WTC11 (cell line): ENCODE data around the gene BMP10. TPM values are rescaled to one million over a fixed set of nuclear protein-coding genes. Genes with fewer than 3 reads are reported as not detected.

Source experiments
- ATAC-seq: fragments of 200-7000 bp; cut with Tn5 transposase; 2 replicates; pipeline ENCODE4 v1.10.0; 2021; ENCODE audit warnings: mild to moderate bottlenecking, moderate library complexity
- CTCF ChIA-PET: fragments of 300-600 bp; sonication (Branson Sonifier 250); formaldehyde crosslinking; loops from one replicate; lab custom pipeline; 2021; ENCODE audit warnings: antibody characterized with exemption; lab: Charles Lee
- POLR2A ChIA-PET: fragments of 350-600 bp; sonication (Branson Sonifier 250); formaldehyde crosslinking; loops from one replicate; lab custom pipeline; 2021; ENCODE audit warnings: antibody characterized with exemption; lab: Charles Lee
- DNase-seq: peaks from one replicate; pipeline ENCODE4 v3.0.0; 2021; ENCODE audit warnings: low spot score
- H3K27ac Mint-ChIP-seq: 2 replicates; pipeline ENCODE4 v1.8.0; 2021; ENCODE audit warnings: mixed read lengths
- H3K27me3 Mint-ChIP-seq: 2 replicates; pipeline ENCODE4 v1.8.0; 2021; ENCODE audit warnings: low read depth, mild to moderate bottlenecking, moderate library complexity, mixed read lengths
- H3K36me3 Mint-ChIP-seq: 2 replicates; pipeline ENCODE4 v1.8.0; 2021; ENCODE audit warnings: mixed read lengths
- H3K4me1 Mint-ChIP-seq: 2 replicates; pipeline ENCODE4 v1.8.0; 2022; ENCODE audit warnings: mixed read lengths
- H3K4me3 Mint-ChIP-seq: 2 replicates; pipeline ENCODE4 v1.8.0; 2021; ENCODE audit warnings: mild to moderate bottlenecking, moderate library complexity, mixed read lengths
- H3K9me3 Mint-ChIP-seq: 2 replicates; pipeline ENCODE4 v1.8.0; 2021; ENCODE audit warnings: mixed read lengths
- CBFB ChIP-seq: sonication (generic); formaldehyde crosslinking; IDR thresholded peaks from 2 replicates; pipeline ENCODE4 v1.8.1; 2022; ENCODE audit warnings: mild to moderate bottlenecking, low read depth, missing genetic modification reagents
- HMGA2 ChIP-seq: fragments of 250-450 bp; sonication (Bioruptor Pico); IDR thresholded peaks from 2 replicates; pipeline ENCODE4 v1.4.0; 2021; ENCODE audit warnings: mild to moderate bottlenecking, moderate library complexity
- NFE2L1 ChIP-seq: sonication (generic); formaldehyde crosslinking; IDR thresholded peaks from 2 replicates; pipeline ENCODE4 v1.8.1; 2023; ENCODE audit warnings: missing genetic modification reagents
- NFYB ChIP-seq: sonication (generic); formaldehyde crosslinking; conservative IDR thresholded peaks from 2 replicates; pipeline ENCODE4 v1.8.0; 2022; ENCODE audit warnings: low read depth, missing genetic modification reagents
- PRDM15 ChIP-seq: sonication (generic); formaldehyde crosslinking; IDR thresholded peaks from 2 replicates; pipeline ENCODE4 v1.8.0; 2022; ENCODE audit warnings: missing genetic modification reagents
- RORB ChIP-seq: fragments of 250-450 bp; sonication (Bioruptor Pico); IDR thresholded peaks from 2 replicates; pipeline ENCODE4 v1.9.0; 2021; ENCODE audit warnings: mild to moderate bottlenecking
- SMAD4 ChIP-seq: sonication (generic); formaldehyde crosslinking; IDR thresholded peaks from 2 replicates; pipeline ENCODE4 v1.8.0; 2022; ENCODE audit warnings: mild to moderate bottlenecking, missing genetic modification reagents
- ZNF263 ChIP-seq: sonication (generic); formaldehyde crosslinking; IDR thresholded peaks from 2 replicates; pipeline ENCODE4 v1.8.1; 2022; ENCODE audit warnings: low read depth, mild to moderate bottlenecking, moderate library complexity, missing genetic modification reagents
- ZNF671 ChIP-seq: fragments of 250-450 bp; sonication (Bioruptor Pico); IDR thresholded peaks from 2 replicates; pipeline ENCODE4 v1.8.0; 2021; ENCODE audit warnings: mild to moderate bottlenecking
- total RNA-seq: library from RNA; stranded (reverse); gene quantifications from 3 replicates; pipeline ENCODE4 v1.2.3, GENCODE V29; 2021
- TF ChIP-seq, protein P1 (sequence below): fragments of 200-600 bp; IDR thresholded peaks from 2 replicates; pipeline ENCODE4 v1.8.0; 2022; ENCODE audit warnings: antibody characterized with exemption
- TF ChIP-seq, protein P2 (sequence below): sonication (generic); formaldehyde crosslinking; IDR thresholded peaks from 2 replicates; pipeline ENCODE4 v1.8.0; 2023; ENCODE audit warnings: missing genetic modification reagents
- TF ChIP-seq, protein P3 (sequence below): sonication (generic); formaldehyde crosslinking; IDR thresholded peaks from 2 replicates; pipeline ENCODE4 v1.8.0; 2023; ENCODE audit warnings: mild to moderate bottlenecking, missing genetic modification reagents

Gene BMP10
- total RNA-seq, 1 experiment from 2014 or later, result not detected

DNA sequence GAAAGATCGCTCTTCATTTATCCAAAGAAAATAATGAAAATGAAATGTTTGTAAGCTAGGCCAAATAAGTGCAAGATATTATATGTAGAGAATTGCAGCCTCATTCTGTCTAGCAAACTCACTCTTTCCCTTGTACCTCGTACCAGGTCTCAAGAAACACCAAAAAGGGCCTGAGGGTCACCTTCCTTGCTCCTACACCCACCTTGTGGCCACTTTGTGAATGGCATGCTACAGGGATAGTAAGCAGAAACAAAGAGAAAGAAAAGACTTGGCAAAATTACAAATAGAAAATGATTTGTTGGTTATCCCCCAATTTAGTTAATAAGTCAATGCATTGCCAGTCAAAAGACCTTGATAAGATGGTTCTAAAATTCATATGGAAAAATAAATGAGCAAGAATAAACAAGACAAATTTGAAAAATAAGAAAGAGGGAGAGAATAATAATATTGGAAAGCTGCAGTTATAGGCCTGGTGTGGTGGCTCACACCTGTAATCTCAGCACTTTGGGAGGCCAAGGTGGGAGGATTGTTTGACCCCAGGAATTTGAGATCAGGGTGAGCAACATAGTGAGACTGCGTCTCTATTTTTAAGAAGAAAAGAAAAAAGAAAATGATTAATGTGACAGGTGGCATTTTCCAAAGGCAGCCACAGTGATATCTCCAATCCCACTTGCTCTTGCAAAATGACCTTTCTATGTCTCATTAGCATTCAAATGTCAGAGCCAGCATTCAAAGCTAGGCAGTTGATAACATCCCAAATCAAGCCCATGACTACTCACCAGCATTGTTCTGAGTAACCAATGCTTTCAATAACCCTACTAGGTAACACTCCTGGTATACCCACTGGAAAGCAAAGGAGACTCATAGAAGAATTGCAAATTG is 38.8 kb upstream of the BMP10 start:
- CTCF ChIA-PET, result interaction anchor here (0.8 to 1.3 kb wide), 4 partner anchors 9 to 187 kb away, joined by 3 to 10 read pairs (median 4); no protein-coding TSS in a partner anchor
- peak overlapping the region; percentile 85 for H3K27ac Mint-ChIP-seq
- TF ChIP-seq, protein P1, sequence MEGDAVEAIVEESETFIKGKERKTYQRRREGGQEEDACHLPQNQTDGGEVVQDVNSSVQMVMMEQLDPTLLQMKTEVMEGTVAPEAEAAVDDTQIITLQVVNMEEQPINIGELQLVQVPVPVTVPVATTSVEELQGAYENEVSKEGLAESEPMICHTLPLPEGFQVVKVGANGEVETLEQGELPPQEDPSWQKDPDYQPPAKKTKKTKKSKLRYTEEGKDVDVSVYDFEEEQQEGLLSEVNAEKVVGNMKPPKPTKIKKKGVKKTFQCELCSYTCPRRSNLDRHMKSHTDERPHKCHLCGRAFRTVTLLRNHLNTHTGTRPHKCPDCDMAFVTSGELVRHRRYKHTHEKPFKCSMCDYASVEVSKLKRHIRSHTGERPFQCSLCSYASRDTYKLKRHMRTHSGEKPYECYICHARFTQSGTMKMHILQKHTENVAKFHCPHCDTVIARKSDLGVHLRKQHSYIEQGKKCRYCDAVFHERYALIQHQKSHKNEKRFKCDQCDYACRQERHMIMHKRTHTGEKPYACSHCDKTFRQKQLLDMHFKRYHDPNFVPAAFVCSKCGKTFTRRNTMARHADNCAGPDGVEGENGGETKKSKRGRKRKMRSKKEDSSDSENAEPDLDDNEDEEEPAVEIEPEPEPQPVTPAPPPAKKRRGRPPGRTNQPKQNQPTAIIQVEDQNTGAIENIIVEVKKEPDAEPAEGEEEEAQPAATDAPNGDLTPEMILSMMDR, result peak; percentile 90
- TF ChIP-seq HMGA2 (CRISPR knock-in tag) (0 out of 2 replicates have a peak, but pooled peaks have one; percentile 1), SMAD4 (CRISPR knock-in tag) (no peak)
- DNase-seq (peak; percentile 80), ATAC-seq (peak; percentile 63)
- peaks cover 27% of the 10 kb centered on the region for H3K4me1 Mint-ChIP-seq
- POLR2A ChIA-PET, result no interaction called here
- H3K36me3 Mint-ChIP-seq, result no peaks in the 10 kb centered on the region
- no peak overlapping the region for H3K4me3 Mint-ChIP-seq
- peaks cover 7% of the 10 kb centered on the region; the same call in 1 of the 2 replicates for H3K9me3 Mint-ChIP-seq
- no peaks in the 10 kb centered on the region for H3K27me3 Mint-ChIP-seq

GRCh38 chr2:68908392-68908970 is 37.3 kb upstream of the BMP10 start:
- TF ChIP-seq NFE2L1 (CRISPR knock-in tag) (peak; percentile 94), ZNF263 (CRISPR knock-in tag) (no peak)
- ATAC-seq (peak; percentile 76), DNase-seq (peak; percentile 40)
- ChIA-PET CTCF (interaction anchor here (0.7 to 2.8 kb wide), 10 partner anchors 13 to 445 kb away, joined by 3 to 15 read pairs (median 5); partner anchors contain the start of gene PROKR1), POLR2A (no interaction called here)
- H3K27me3 Mint-ChIP-seq, result no peaks in the 10 kb centered on the region
- H3K4me1 Mint-ChIP-seq, result peaks cover 27% of the 10 kb centered on the region
- H3K36me3 Mint-ChIP-seq, result no peaks in the 10 kb centered on the region
- no peak overlapping the region for H3K4me3 Mint-ChIP-seq
- H3K27ac Mint-ChIP-seq, result no peak overlapping the region; the same call in 1 of the 2 replicates
- peaks cover 11% of the 10 kb centered on the region; the same call in 1 of the 2 replicates for H3K9me3 Mint-ChIP-seq

DNA sequence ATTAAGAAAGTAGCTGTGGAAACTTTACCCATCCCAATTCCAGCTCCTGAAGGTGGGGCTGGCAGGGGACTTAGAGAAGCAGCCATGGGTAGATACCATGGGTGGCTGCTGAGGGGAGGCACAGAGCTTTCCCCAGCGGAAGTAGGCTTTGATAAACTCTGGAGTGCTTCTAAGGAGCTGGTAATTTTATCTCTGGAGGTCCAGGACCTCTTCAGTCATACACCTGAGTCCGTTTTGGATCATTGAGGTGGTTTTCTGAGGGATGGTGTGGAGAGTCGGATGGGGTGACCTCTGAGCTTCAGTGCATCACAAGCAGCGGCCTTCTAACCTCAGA is 36.7 kb upstream of the BMP10 start:
- ChIA-PET CTCF (interaction anchor here (0.9 to 2.8 kb wide), 10 partner anchors 13 to 445 kb away, joined by 3 to 15 read pairs (median 5); partner anchors contain the start of gene PROKR1), POLR2A (no interaction called here)
- no peak for ATAC-seq
- H3K27ac Mint-ChIP-seq, result no peak overlapping the region
- peaks cover 11% of the 10 kb centered on the region; the same call in 1 of the 2 replicates for H3K9me3 Mint-ChIP-seq
- no peaks in the 10 kb centered on the region for H3K36me3 Mint-ChIP-seq
- DNase-seq, result no peak
- no peak overlapping the region for H3K4me3 Mint-ChIP-seq
- H3K4me1 Mint-ChIP-seq, result peaks cover 27% of the 10 kb centered on the region
- TF ChIP-seq, protein P2, sequence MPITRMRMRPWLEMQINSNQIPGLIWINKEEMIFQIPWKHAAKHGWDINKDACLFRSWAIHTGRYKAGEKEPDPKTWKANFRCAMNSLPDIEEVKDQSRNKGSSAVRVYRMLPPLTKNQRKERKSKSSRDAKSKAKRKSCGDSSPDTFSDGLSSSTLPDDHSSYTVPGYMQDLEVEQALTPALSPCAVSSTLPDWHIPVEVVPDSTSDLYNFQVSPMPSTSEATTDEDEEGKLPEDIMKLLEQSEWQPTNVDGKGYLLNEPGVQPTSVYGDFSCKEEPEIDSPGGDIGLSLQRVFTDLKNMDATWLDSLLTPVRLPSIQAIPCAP (CRISPR knock-in tag), result no peak
- no peaks in the 10 kb centered on the region for H3K27me3 Mint-ChIP-seq

- no peak overlapping the region for H3K4me3 Mint-ChIP-seq
- ChIA-PET POLR2A (no interaction called here), CTCF (interaction anchor here (0.9 to 2.8 kb wide), 9 partner anchors 12 to 444 kb away, joined by 3 to 15 read pairs (median 5); no protein-coding TSS in a partner anchor)
- H3K9me3 Mint-ChIP-seq, result peaks cover 15% of the 10 kb centered on the region; the same call in 1 of the 2 replicates
- DNase-seq (no peak), ATAC-seq (no peak)
- no peak overlapping the region for H3K27ac Mint-ChIP-seq
- no peaks in the 10 kb centered on the region for H3K36me3 Mint-ChIP-seq
- peaks cover 27% of the 10 kb centered on the region for H3K4me1 Mint-ChIP-seq
- no peaks in the 10 kb centered on the region for H3K27me3 Mint-ChIP-seq
- TF ChIP-seq CBFB (CRISPR knock-in tag), result no peak
- no peak for TF ChIP-seq PRDM15 (CRISPR knock-in tag)
- no peak for TF ChIP-seq NFYB (CRISPR knock-in tag)
- TF ChIP-seq ZNF671 (CRISPR knock-in tag), result no peak
- TF ChIP-seq RORB (CRISPR knock-in tag), result no peak
- no peak for TF ChIP-seq HMGA2 (CRISPR knock-in tag)
- TF ChIP-seq, protein P1, result no peak
- TF ChIP-seq, protein P3, sequence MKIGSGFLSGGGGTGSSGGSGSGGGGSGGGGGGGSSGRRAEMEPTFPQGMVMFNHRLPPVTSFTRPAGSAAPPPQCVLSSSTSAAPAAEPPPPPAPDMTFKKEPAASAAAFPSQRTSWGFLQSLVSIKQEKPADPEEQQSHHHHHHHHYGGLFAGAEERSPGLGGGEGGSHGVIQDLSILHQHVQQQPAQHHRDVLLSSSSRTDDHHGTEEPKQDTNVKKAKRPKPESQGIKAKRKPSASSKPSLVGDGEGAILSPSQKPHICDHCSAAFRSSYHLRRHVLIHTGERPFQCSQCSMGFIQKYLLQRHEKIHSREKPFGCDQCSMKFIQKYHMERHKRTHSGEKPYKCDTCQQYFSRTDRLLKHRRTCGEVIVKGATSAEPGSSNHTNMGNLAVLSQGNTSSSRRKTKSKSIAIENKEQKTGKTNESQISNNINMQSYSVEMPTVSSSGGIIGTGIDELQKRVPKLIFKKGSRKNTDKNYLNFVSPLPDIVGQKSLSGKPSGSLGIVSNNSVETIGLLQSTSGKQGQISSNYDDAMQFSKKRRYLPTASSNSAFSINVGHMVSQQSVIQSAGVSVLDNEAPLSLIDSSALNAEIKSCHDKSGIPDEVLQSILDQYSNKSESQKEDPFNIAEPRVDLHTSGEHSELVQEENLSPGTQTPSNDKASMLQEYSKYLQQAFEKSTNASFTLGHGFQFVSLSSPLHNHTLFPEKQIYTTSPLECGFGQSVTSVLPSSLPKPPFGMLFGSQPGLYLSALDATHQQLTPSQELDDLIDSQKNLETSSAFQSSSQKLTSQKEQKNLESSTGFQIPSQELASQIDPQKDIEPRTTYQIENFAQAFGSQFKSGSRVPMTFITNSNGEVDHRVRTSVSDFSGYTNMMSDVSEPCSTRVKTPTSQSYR (CRISPR knock-in tag), result no peak
These were observed 36.2 kb upstream of the BMP10 start for GRCh38 chr2:68907232-68907919.
